Mucosa of rectum (tissue), 2 donors: Measurements from ENCODE around the gene ZNF335.

Source experiments
- H3K27ac ChIP-seq, 2 donors: one replicate each; pipeline ENCODE4 v1.7.0; 2013; ENCODE audit warnings: inconsistent platforms in 2 of 2, low read depth in 2 of 2, low read length in 2 of 2
- H3K27me3 ChIP-seq, 2 donors: one replicate each; pipeline ENCODE4 v1.7.0; 2013; ENCODE audit warnings: low read length in 2 of 2; ENCODE audit not compliant: control insufficient read depth in 2 of 2, insufficient read depth in 2 of 2
- H3K36me3 ChIP-seq, 2 donors: one replicate each; pipeline ENCODE4 v1.7.0; 2013; ENCODE audit warnings: low read length in 2 of 2; ENCODE audit not compliant: control insufficient read depth in 2 of 2, insufficient read depth in 2 of 2
- H3K4me1 ChIP-seq, 2 donors: one replicate each; pipeline ENCODE4 v1.7.0; 2013; ENCODE audit warnings: low read length in 2 of 2, mild to moderate bottlenecking in 1 of 2; ENCODE audit not compliant: control insufficient read depth in 2 of 2, insufficient read depth in 2 of 2
- H3K4me3 ChIP-seq, 2 donors: one replicate each; pipeline ENCODE4 v1.7.0; 2013; ENCODE audit warnings: low read length in 2 of 2
- H3K9ac ChIP-seq, 2 donors: one replicate each; pipeline ENCODE4 v1.7.0; 2013; ENCODE audit warnings: low read length in 2 of 2, low read depth in 1 of 2, mild to moderate bottlenecking in 1 of 2
- H3K9me3 ChIP-seq, 2 donors: one replicate each; pipeline ENCODE4 v1.7.0; 2013; ENCODE audit warnings: low read length in 2 of 2; ENCODE audit not compliant: control insufficient read depth in 2 of 2
- donor health status: healthy.
- donor health status: Normal muscosa, but diverticular disease.

The ZNF335 gene

GRCh38 chr20:45971675-45972499 is at the start of gene ZNF335:
Gene ZNF335, minus strand, starts transcription at chr20:45972203. Its CDS starts 793 bp downstream, at chr20:45971410.
- H3K27me3 ChIP-seq, result peaks cover 0 to 2% of the 10 kb centered on the region in 2 donors
- peaks cover 18 to 24% of the 10 kb centered on the region in 2 donors for H3K4me1 ChIP-seq
- H3K9me3 ChIP-seq, result no peaks in the 10 kb centered on the region
- H3K27ac ChIP-seq, result peak within 1 kb of the TSS; percentile 99 to 100
- peak within 1 kb of the TSS; percentile 98 to 99 for H3K9ac ChIP-seq
- H3K4me3 ChIP-seq, result peak within 1 kb of the TSS; percentile 93 to 99
- peaks cover 22 to 26% of the 10 kb centered on the region in 2 donors for H3K36me3 ChIP-seq

GRCh38 chr20:46020555-46020954 is 48.6 kb upstream of the ZNF335 start:
- H3K4me1 ChIP-seq, result peaks cover 4 to 5% of the 10 kb centered on the region in 2 donors
- no peak overlapping the region for H3K27ac ChIP-seq
- H3K4me3 ChIP-seq, result no peak overlapping the region
- no peaks in the 10 kb centered on the region for H3K9me3 ChIP-seq
- H3K36me3 ChIP-seq, result no peaks in the 10 kb centered on the region
- peaks cover 23 to 25% of the 10 kb centered on the region in 2 donors for H3K27me3 ChIP-seq
- H3K9ac ChIP-seq, result no peak overlapping the region

- Histone ChIP-seq H3K9me3 (no peaks in the 10 kb centered on the region), H3K4me1 (peaks cover 4 to 8% of the 10 kb centered on the region in 2 donors), H3K36me3 (no peaks in the 10 kb centered on the region), H3K27me3 (peaks cover 19 to 25% of the 10 kb centered on the region in 2 donors), H3K4me3 (no peak overlapping the region), H3K27ac (no peak overlapping the region), H3K9ac (no peak overlapping the region)
Measured at GRCh38 chr20:46018611-46019010, 46.6 kb upstream of the ZNF335 start.

- H3K27ac ChIP-seq, result no peak overlapping the region
- H3K27me3 ChIP-seq, result peaks cover 19 to 26% of the 10 kb centered on the region in 2 donors
- peaks cover 4 to 8% of the 10 kb centered on the region in 2 donors for H3K4me1 ChIP-seq
- H3K36me3 ChIP-seq, result no peaks in the 10 kb centered on the region
- no peaks in the 10 kb centered on the region for H3K9me3 ChIP-seq
- H3K4me3 ChIP-seq, result no peak overlapping the region
- H3K9ac ChIP-seq, result no peak overlapping the region
Measured at GRCh38 chr20:46018112-46018511, 46.1 kb upstream of the ZNF335 start.

GRCh38 chr20:46017272-46017671 is 45.3 kb upstream of the ZNF335 start:
- H3K27ac ChIP-seq, result no peak overlapping the region
- H3K27me3 ChIP-seq, result peaks cover 15 to 26% of the 10 kb centered on the region in 2 donors
- no peak overlapping the region for H3K9ac ChIP-seq
- H3K4me3 ChIP-seq, result no peak overlapping the region
- H3K9me3 ChIP-seq, result no peaks in the 10 kb centered on the region
- H3K36me3 ChIP-seq, result no peaks in the 10 kb centered on the region
- peaks cover 0 to 4% of the 10 kb centered on the region in 2 donors for H3K4me1 ChIP-seq

GRCh38 chr20:46014517-46015396 is 42.8 kb upstream of the ZNF335 start:
- no peaks in the 10 kb centered on the region for H3K9me3 ChIP-seq
- H3K27me3 ChIP-seq, result peaks cover 22 to 43% of the 10 kb centered on the region in 2 donors
- H3K4me1 ChIP-seq, result peaks cover 0 to 4% of the 10 kb centered on the region in 2 donors
- no peak overlapping the region for H3K4me3 ChIP-seq
- no peak overlapping the region for H3K9ac ChIP-seq
- H3K36me3 ChIP-seq, result no peaks in the 10 kb centered on the region
- H3K27ac ChIP-seq, result no peak overlapping the region

- Histone ChIP-seq H3K4me1 (peaks cover 0 to 4% of the 10 kb centered on the region in 2 donors), H3K27ac (no peak overlapping the region), H3K36me3 (no peaks in the 10 kb centered on the region), H3K27me3 (peaks cover 24 to 43% of the 10 kb centered on the region in 2 donors), H3K9ac (no peak overlapping the region), H3K4me3 (no peak overlapping the region), H3K9me3 (no peaks in the 10 kb centered on the region)
Measured at GRCh38 chr20:46013829-46014516, 42.0 kb upstream of the ZNF335 start.

GRCh38 chr20:46013322-46013828 is 41.4 kb upstream of the ZNF335 start:
- Histone ChIP-seq H3K4me3 (no peak overlapping the region), H3K4me1 (peaks cover 0 to 4% of the 10 kb centered on the region in 2 donors), H3K27me3 (peaks cover 30 to 41% of the 10 kb centered on the region in 2 donors), H3K9me3 (no peaks in the 10 kb centered on the region), H3K9ac (no peak overlapping the region), H3K27ac (no peak overlapping the region), H3K36me3 (no peaks in the 10 kb centered on the region)

GRCh38 chr20:46012921-46013320 is 40.9 kb upstream of the ZNF335 start:
- no peaks in the 10 kb centered on the region for H3K36me3 ChIP-seq
- no peak overlapping the region for H3K27ac ChIP-seq
- no peak overlapping the region for H3K9ac ChIP-seq
- H3K4me3 ChIP-seq, result no peak overlapping the region
- H3K4me1 ChIP-seq, result peaks cover 0 to 4% of the 10 kb centered on the region in 2 donors
- peaks cover 30 to 41% of the 10 kb centered on the region in 2 donors for H3K27me3 ChIP-seq
- H3K9me3 ChIP-seq, result no peaks in the 10 kb centered on the region
